GM18526 (cell line): ENCODE results near the gene ZSCAN4.
A peak's percentile ranks its signal among the peaks of the same experiment; 100 is the strongest.

ENCODE experiments used
- POLR2A ChIP-seq: IDR thresholded peaks from 3 replicates; pipeline ENCODE4 v1.6.1; 2011; ENCODE audit not compliant: insufficient read length; ENCODE audit errors: extremely low read depth

Gene ZSCAN4

GRCh38 chr19:57668635-57669034, at the start of gene ZSCAN4:
Gene ZSCAN4 (plus strand): TSS chr19:57668935. CDS start chr19:57676146, 7,211 bp downstream.
- TF ChIP-seq POLR2A = no peak

GRCh38 chr19:57620673-57621348, 47.9 kb upstream of the ZSCAN4 start:
- no peak for TF ChIP-seq POLR2A

GRCh38 chr19:57623091-57623490, 45.6 kb upstream of the ZSCAN4 start:
- TF ChIP-seq POLR2A = no peak

- peak; percentile 62 for TF ChIP-seq POLR2A
These were observed 35.5 kb upstream of the ZSCAN4 start, which contains the start of gene ZNF211 for GRCh38 chr19:57632987-57633831. Gene ZNF211 (plus strand): TSS chr19:57633168. CDS start chr19:57633347, 179 bp downstream.

GRCh38 chr19:57633832-57634131, 35.0 kb upstream of the ZSCAN4 start:
- TF ChIP-seq POLR2A = no peak

- no peak for TF ChIP-seq POLR2A
These were observed 31.4 kb upstream of the ZSCAN4 start for GRCh38 chr19:57637379-57637778.

- no peak for TF ChIP-seq POLR2A
These were observed 27.0 kb upstream of the ZSCAN4 start for GRCh38 chr19:57641715-57642234.

- TF ChIP-seq POLR2A = no peak
These were observed 26.2 kb upstream of the ZSCAN4 start for GRCh38 chr19:57642396-57643046.

GRCh38 chr19:57643734-57644133, 25.0 kb upstream of the ZSCAN4 start:
- TF ChIP-seq POLR2A = no peak

GRCh38 chr19:57648331-57649003, 20.3 kb upstream of the ZSCAN4 start:
- no peak for TF ChIP-seq POLR2A

- no peak for TF ChIP-seq POLR2A
These were observed 17.1 kb upstream of the ZSCAN4 start for GRCh38 chr19:57651654-57651996.

GRCh38 chr19:57653689-57654088, 15.0 kb upstream of the ZSCAN4 start:
- TF ChIP-seq POLR2A = no peak

- no peak for TF ChIP-seq POLR2A
These were observed 13.3 kb upstream of the ZSCAN4 start for GRCh38 chr19:57655443-57655842.

- TF ChIP-seq POLR2A = no peak
These were observed 12.4 kb upstream of the ZSCAN4 start for GRCh38 chr19:57656346-57656745.
